PC-9 (cell line): ENCODE data around the gene TADA3.
"Not testable (repeated sequence)": the region's sequence is repeated elsewhere in the genome, so short reads cannot be mapped to it uniquely, and the experiment has no call there.

ENCODE experiments used
- CTCF ChIP-seq: fragments of 200-600 bp; sonication (generic); conservative IDR thresholded peaks from 2 replicates; pipeline ENCODE4 v1.6.1; 2017; ENCODE audit warnings: mixed run types, antibody characterized with exemption, mild to moderate bottlenecking, moderate library complexity
- EZH2 ChIP-seq: fragments of 200-600 bp; sonication (generic); IDR thresholded peaks from 2 replicates; pipeline ENCODE4 v1.8.0; 2017; ENCODE audit warnings: antibody characterized with exemption, low read depth

GRCh38 chr3:9771007-9771406, 21.3 kb downstream of the TADA3 start:
- not testable (repeated sequence) for TF ChIP-seq CTCF, EZH2
